ENCODE data around the gene BRD7.

BRD7 gene

DNA sequence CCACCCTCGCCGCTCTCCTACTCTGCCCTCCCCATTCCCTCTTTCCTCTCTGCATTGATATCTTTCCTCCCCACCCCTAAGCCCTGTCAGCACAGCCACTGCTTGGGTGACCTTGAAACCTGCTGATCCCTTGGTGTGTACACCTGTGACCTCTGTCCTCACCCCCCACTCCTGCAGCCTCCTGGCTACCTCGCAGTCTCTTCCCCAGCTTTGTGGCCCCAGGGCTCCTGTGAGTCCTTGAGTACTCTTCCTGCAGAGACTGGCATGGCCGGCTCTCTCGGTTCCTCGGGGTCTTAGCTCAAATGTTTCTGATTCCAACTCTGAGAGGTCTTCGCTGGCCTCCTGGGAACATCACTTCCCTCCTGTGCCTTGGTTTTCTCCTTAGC is 70.7 kb downstream of the BRD7 start:
- DNase-seq (ENCODE audit: low read depth), result no peak
- Histone ChIP-seq H3K27me3 (replicated peaks; ENCODE audit: control insufficient read depth, insufficient read depth, low read length) (no peaks in the 10 kb centered on the region), H3K4me1 (ENCODE audit: control insufficient read depth, insufficient read depth, low read length) (peaks cover 7% of the 10 kb centered on the region), H3K36me3 (ENCODE audit: control insufficient read depth, insufficient read depth, low read length, severe bottlenecking) (peaks cover 2% of the 10 kb centered on the region), H3K9me3 (ENCODE audit: control insufficient read depth, low read length) (no peaks in the 10 kb centered on the region), H3K9ac (ENCODE audit: low read length) (no peak overlapping the region), H3K4me3 (ENCODE audit: low read length) (no peak overlapping the region)

DNA sequence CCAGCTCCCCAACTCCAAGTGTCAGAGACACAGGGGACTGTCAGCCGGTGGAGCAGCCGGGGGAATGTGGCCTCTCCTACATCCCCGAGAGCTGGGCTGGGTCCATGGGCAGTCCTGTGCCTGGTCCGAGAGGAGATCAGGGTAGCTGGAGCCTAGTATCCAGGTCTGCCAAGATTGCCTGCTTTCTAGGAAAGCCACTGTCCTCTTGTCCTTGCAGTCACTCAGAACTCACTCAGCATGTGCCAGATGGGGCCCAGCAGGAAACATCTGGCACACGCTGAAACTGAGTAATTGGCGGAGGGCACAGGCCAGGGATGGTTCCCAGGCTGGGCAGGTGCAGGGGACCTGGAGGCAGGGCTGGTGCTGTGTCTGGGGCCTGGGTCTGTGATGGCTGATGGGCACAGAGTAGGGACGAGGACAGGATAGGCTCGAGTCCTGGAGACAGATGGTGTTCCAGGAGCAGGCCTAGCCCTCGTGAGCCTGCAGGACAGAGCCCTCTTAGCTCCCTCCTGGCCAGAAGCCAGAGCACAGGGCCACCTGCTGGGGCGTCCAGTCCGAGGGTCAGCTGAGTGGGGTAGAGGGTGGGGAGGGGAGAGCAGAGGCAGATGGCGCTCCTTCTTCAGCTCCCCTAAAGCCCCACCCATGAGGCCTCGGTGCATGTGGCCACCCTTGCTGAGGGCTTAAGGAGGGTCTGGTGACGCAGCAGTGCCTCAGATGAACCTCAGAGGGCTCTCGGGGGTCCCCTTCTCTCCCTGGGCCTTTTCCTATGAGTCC is 71.3 kb downstream of the BRD7 start:
- Histone ChIP-seq H3K36me3 (ENCODE audit: control insufficient read depth, insufficient read depth, low read length, severe bottlenecking) (peaks cover 2% of the 10 kb centered on the region), H3K9ac (ENCODE audit: low read length) (no peak overlapping the region), H3K4me3 (ENCODE audit: low read length) (no peak overlapping the region), H3K9me3 (ENCODE audit: control insufficient read depth, low read length) (no peaks in the 10 kb centered on the region), H3K4me1 (ENCODE audit: control insufficient read depth, insufficient read depth, low read length) (peaks cover 7% of the 10 kb centered on the region), H3K27me3 (replicated peaks; ENCODE audit: control insufficient read depth, insufficient read depth, low read length) (no peaks in the 10 kb centered on the region)
- DNase-seq (ENCODE audit: low read depth), result no peak

DNA sequence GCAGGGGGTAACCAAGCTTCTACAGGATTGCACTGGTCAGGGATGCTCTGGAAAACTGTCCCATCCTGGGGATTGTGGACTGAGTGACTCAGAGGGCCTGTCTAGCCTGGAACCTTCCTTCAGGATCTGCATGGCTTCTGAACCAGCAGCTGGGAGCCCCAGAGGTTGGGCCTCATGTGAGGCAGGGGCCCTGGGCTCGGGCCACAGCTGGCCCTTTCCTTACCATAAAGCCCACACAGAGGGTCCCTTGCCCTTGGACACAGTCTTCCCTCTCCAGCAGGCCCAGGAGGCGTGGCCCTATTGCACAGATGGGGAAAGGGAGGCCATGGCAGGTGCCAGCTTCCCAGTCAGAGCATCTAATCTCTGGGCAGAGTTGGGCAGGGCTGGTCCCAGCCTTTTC is 72.0 kb downstream of the BRD7 start:
- Histone ChIP-seq H3K9ac (ENCODE audit: low read length) (no peak overlapping the region), H3K4me1 (ENCODE audit: control insufficient read depth, insufficient read depth, low read length) (peaks cover 7% of the 10 kb centered on the region), H3K4me3 (ENCODE audit: low read length) (no peak overlapping the region), H3K27me3 (replicated peaks; ENCODE audit: control insufficient read depth, insufficient read depth, low read length) (no peaks in the 10 kb centered on the region), H3K9me3 (ENCODE audit: control insufficient read depth, low read length) (no peaks in the 10 kb centered on the region), H3K36me3 (ENCODE audit: control insufficient read depth, insufficient read depth, low read length, severe bottlenecking) (peaks cover 2% of the 10 kb centered on the region)
- DNase-seq (ENCODE audit: low read depth), result no peak

DNA sequence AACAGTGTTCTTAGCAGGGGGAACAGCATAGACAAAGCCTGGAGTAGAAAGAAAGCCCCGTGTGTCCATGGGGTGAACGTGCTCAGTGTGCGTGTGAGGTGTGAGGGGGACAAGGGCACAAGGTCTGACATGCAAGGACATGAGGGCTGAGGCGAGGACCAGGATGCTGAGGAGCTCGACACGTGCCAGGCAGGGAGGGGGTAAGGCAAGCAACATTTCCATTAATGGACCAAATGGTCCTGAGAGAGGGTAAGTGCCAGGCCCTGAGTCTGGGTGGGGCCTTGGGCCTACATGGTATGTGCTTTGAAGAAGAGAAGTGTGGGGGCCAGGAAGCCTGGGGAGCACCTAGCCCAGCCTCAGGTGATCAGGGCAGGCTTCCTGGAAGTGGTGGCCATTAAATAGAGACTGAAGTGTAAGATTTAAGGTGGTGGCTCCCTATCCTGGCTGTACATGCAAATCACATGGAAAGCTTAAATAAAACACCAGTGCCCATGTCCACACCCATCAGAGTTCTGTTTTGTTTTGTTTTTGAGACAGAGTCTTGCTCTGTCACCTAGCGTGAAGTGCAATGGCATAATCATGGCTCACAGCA is 73.2 kb downstream of the BRD7 start:
- DNase-seq (ENCODE audit: low read depth), result no peak
- H3K36me3 ChIP-seq (ENCODE audit: control insufficient read depth, insufficient read depth, low read length, severe bottlenecking), result peaks cover 2% of the 10 kb centered on the region
- H3K9ac ChIP-seq (ENCODE audit: low read length), result no peak overlapping the region
- no peaks in the 10 kb centered on the region for H3K9me3 ChIP-seq (ENCODE audit: control insufficient read depth, low read length)
- H3K4me3 ChIP-seq (ENCODE audit: low read length), result no peak overlapping the region
- no peaks in the 10 kb centered on the region for H3K27me3 ChIP-seq (replicated peaks; ENCODE audit: control insufficient read depth, insufficient read depth, low read length)
- no peaks in the 10 kb centered on the region for H3K4me1 ChIP-seq (ENCODE audit: control insufficient read depth, insufficient read depth, low read length)

DNA sequence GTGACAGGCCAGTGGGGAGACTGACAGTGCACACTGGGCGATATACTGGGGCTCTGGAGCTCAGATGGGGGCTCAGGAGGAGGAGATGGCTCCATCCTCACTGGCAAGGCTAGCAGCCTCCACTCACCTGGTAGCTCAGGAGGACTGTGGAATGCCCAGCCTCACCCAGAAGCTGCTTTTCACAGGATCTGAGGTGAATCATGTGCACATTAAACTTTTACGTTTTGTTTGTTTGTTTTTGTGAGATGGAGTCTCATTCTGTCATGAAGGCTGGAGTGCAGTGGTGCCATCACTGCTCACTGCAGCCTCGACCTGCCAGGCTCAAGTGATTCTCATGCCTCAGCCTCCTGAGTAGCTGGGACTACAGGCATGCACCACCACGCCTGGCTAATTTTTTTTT is 73.8 kb downstream of the BRD7 start:
- H3K9ac ChIP-seq (ENCODE audit: low read length), result no peak overlapping the region
- peaks cover 2% of the 10 kb centered on the region for H3K36me3 ChIP-seq (ENCODE audit: control insufficient read depth, insufficient read depth, low read length, severe bottlenecking)
- no peaks in the 10 kb centered on the region for H3K4me1 ChIP-seq (ENCODE audit: control insufficient read depth, insufficient read depth, low read length)
- no peak for DNase-seq (ENCODE audit: low read depth)
- no peak overlapping the region for H3K4me3 ChIP-seq (ENCODE audit: low read length)
- H3K27me3 ChIP-seq (replicated peaks; ENCODE audit: control insufficient read depth, insufficient read depth, low read length), result no peaks in the 10 kb centered on the region
- H3K9me3 ChIP-seq (ENCODE audit: control insufficient read depth, low read length), result no peaks in the 10 kb centered on the region

DNA sequence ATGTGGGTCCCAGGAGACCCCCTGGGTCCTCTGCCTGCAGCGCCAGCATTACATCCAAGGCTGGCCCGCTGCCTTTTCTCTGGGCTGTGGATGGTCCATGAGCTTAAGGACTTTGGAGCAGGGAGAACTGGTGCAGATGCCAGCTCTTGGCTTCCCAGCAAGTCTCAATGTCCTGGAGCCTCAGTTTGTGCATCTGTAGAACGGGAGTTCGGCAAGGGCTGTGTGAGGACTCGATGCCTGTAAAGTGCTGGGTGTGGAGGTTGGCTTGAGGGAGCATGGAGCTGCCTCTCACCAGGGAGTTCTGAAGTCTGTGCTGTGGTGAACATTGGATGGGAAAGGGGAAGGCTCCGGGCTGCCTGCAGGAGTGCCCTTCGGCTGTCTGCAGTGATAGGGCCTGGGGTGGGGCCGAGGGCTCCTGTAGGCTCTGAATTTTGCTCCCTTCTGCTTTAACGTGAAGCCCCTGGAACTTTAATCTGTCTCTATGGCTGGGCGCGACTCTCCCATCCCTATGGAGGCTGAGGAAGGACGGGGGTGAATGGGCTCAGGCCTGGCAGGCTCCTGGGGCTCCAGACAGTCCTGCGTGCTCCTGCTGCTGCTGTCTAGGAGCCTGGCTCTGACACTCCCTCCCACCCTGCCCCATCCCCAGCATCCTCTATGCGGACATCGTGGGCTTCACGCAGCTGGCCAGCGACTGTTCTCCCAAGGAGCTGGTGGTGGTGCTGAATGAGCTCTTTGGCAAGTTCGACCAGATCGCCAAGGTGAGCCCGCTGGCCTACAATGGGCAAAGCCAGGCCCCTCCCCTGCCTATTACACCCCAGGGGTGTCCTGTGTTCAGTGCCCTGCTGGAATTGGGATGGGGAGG is 74.6 kb downstream of the BRD7 start:
- Histone ChIP-seq H3K4me3 (ENCODE audit: low read length) (no peak overlapping the region), H3K27me3 (replicated peaks; ENCODE audit: control insufficient read depth, insufficient read depth, low read length) (no peaks in the 10 kb centered on the region), H3K36me3 (ENCODE audit: control insufficient read depth, insufficient read depth, low read length, severe bottlenecking) (peaks cover 2% of the 10 kb centered on the region), H3K9me3 (ENCODE audit: control insufficient read depth, low read length) (no peaks in the 10 kb centered on the region), H3K4me1 (ENCODE audit: control insufficient read depth, insufficient read depth, low read length) (no peaks in the 10 kb centered on the region), H3K9ac (ENCODE audit: low read length) (no peak overlapping the region)
- no peak for DNase-seq (ENCODE audit: low read depth)

DNA sequence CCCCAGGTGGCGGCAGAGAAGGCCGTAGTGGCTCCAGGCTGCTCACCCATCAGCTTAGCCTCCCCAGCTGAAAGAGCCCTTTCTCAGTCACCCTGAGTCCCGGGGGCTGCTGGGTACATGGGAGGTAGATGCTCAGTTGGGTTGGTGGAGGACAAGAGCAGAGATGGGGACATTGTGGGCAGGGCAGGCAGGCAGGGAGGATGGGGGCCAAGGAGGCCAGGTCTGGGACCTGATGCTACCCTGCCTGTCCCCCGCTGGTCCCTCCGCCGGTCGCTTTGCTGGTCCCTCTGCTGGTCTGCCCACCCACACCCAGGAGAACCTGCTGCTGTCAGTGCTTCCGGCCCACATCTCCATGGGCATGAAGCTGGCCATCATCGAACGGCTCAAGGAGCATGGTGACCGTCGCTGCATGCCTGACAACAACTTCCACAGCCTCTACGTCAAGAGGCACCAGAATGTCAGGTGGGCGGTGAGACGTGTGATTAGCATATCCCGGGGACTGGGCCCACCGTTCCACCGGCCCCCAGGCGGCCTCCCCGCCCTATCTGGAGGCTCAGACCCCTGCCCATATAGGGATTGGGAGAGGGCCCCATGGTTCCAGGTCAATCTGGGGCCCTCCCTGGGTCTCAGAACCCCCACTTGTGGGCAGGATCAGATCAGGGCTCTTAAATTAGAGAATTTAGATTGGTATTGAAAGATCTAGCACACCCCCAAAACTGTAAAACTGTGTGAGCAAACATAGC is 75.6 kb downstream of the BRD7 start:
- Histone ChIP-seq H3K4me3 (ENCODE audit: low read length) (no peak overlapping the region), H3K9me3 (ENCODE audit: control insufficient read depth, low read length) (no peaks in the 10 kb centered on the region), H3K27me3 (replicated peaks; ENCODE audit: control insufficient read depth, insufficient read depth, low read length) (no peaks in the 10 kb centered on the region), H3K4me1 (ENCODE audit: control insufficient read depth, insufficient read depth, low read length) (no peaks in the 10 kb centered on the region), H3K36me3 (ENCODE audit: control insufficient read depth, insufficient read depth, low read length, severe bottlenecking) (peaks cover 2% of the 10 kb centered on the region), H3K9ac (ENCODE audit: low read length) (no peak overlapping the region)
- no peak for DNase-seq (ENCODE audit: low read depth)

DNA sequence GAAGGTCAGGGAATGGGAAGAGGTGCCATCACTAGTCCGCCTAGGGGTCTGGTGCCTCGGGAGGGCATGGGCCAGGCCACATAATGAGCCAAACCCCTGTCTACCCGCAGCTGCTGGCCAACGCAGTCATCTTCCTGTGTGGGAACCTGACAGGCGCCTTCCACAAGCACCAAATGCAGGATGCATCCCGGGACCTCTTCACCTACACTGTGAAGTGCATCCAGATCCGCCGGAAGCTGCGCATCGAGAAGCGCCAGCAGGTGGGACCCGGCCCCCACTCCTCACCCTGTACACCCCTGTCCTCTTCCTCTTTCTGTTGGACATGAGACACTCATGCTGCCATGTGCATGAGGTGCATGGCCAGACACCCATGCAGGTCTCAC is 76.2 kb downstream of the BRD7 start:
- no peaks in the 10 kb centered on the region for H3K9me3 ChIP-seq (ENCODE audit: control insufficient read depth, low read length)
- no peak overlapping the region for H3K9ac ChIP-seq (ENCODE audit: low read length)
- H3K4me3 ChIP-seq (ENCODE audit: low read length), result no peak overlapping the region
- H3K4me1 ChIP-seq (ENCODE audit: control insufficient read depth, insufficient read depth, low read length), result no peaks in the 10 kb centered on the region
- no peaks in the 10 kb centered on the region for H3K27me3 ChIP-seq (replicated peaks; ENCODE audit: control insufficient read depth, insufficient read depth, low read length)
- H3K36me3 ChIP-seq (ENCODE audit: control insufficient read depth, insufficient read depth, low read length, severe bottlenecking), result peaks cover 2% of the 10 kb centered on the region
- no peak for DNase-seq (ENCODE audit: low read depth)

DNA sequence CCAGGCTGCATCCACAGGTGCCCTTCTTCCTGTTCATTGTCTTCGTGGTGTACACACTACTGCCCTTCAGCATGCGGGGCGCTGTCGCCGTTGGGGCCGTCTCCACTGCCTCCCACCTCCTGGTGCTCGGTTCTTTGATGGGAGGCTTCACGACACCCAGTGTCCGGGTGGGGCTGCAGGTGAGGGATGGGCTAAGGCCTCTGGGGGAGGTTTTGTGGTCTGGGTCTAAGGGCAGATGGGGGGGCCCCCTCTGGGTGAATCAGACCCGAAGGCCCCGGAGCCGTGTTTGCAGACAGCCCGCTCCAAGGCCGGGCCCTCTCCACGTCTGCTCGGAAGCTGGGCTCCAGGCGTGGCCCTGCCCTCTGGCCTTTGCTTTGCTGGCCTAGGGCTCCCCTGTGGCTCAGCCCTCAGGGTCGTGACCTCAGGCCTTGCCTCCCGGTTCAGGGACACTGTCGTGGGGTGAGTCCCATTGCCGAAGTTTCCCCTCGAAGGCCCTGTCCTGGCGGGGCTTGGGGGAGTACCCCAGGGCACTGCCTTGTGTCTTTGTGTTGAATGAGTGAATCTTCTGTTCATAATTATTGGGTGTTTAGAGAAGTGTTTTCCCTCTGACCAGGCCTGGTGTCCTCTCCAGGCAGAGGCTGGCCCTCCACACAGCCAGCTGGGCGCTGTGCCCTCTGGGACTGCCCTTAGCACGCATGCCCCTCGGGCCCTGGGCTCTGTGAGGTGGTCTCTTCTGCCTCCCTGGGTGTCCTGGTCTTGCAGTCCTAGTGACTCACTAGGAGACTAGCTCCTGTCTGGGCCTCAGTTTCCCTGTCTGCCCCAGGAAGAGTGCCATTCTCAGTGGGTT is 76.8 kb downstream of the BRD7 start:
- no peaks in the 10 kb centered on the region for H3K27me3 ChIP-seq (replicated peaks; ENCODE audit: control insufficient read depth, insufficient read depth, low read length)
- H3K9ac ChIP-seq (ENCODE audit: low read length), result no peak overlapping the region
- peaks cover 2% of the 10 kb centered on the region for H3K36me3 ChIP-seq (ENCODE audit: control insufficient read depth, insufficient read depth, low read length, severe bottlenecking)

DNA sequence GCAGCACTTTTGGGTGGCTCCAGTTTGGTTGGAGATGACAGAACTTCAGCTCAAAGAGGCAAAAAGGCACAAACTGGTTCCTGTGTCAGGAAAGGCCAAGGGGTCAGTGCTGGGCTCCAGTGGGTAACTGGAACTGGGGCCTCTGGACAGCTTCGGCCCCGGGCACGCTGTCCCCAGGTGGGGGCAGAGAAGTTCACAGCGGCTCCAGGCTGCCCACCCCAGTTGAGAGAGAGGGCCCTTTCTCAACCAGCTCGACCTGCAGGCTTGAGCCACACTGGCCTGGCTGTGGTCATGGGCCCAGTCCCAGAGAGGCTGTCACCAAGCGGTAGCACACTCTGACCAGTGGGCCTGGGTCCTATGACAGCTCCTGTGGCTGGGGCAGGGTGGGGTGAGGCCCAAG is 77.9 kb downstream of the BRD7 start:
- Histone ChIP-seq H3K4me3 (ENCODE audit: low read length) (no peak overlapping the region), H3K9me3 (ENCODE audit: control insufficient read depth, low read length) (no peaks in the 10 kb centered on the region), H3K36me3 (ENCODE audit: control insufficient read depth, insufficient read depth, low read length, severe bottlenecking) (peaks cover 2% of the 10 kb centered on the region), H3K27me3 (replicated peaks; ENCODE audit: control insufficient read depth, insufficient read depth, low read length) (no peaks in the 10 kb centered on the region), H3K4me1 (ENCODE audit: control insufficient read depth, insufficient read depth, low read length) (no peaks in the 10 kb centered on the region), H3K9ac (ENCODE audit: low read length) (no peak overlapping the region)
- no peak for DNase-seq (ENCODE audit: low read depth)

More for the DNA sequence above, 76.8 kb downstream of the BRD7 start:
- H3K4me3 ChIP-seq (ENCODE audit: low read length), result no peak overlapping the region
- H3K4me1 ChIP-seq (ENCODE audit: control insufficient read depth, insufficient read depth, low read length), result no peaks in the 10 kb centered on the region
- no peaks in the 10 kb centered on the region for H3K9me3 ChIP-seq (ENCODE audit: control insufficient read depth, low read length)
- no peak for DNase-seq (ENCODE audit: low read depth)

All from adipocyte (in vitro differentiated cells).